Ishikawa (cell line): ENCODE results near the gene ELOVL3.

Source experiments
- CEBPB ChIP-seq: IDR thresholded peaks from 2 replicates; pipeline ENCODE4 v1.6.1; 2012
- CREB1 ChIP-seq: IDR thresholded peaks from 2 replicates; pipeline ENCODE4 v1.6.1; 2012; ENCODE audit warnings: low read depth
- EGR1 ChIP-seq: IDR thresholded peaks from 2 replicates; pipeline ENCODE4 v1.6.1; 2012
- EP300 ChIP-seq: IDR thresholded peaks from 2 replicates; pipeline ENCODE4 v1.6.1; 2012; ENCODE audit warnings: borderline replicate concordance
- FOXM1 ChIP-seq: IDR thresholded peaks from 2 replicates; pipeline ENCODE4 v1.6.1; 2012; ENCODE audit warnings: low read depth, borderline replicate concordance
- MAX ChIP-seq: IDR thresholded peaks from 2 replicates; pipeline ENCODE4 v1.6.1; 2012
- NFIC ChIP-seq: IDR thresholded peaks from 2 replicates; pipeline ENCODE4 v1.6.1; 2012
- RAD21 ChIP-seq: IDR thresholded peaks from 2 replicates; pipeline ENCODE4 v1.6.1; 2012; ENCODE audit warnings: low read depth
- REST ChIP-seq: IDR thresholded peaks from 2 replicates; pipeline ENCODE4 v1.6.1; 2012; ENCODE audit warnings: low read depth, mild to moderate bottlenecking
- TAF1 ChIP-seq: IDR thresholded peaks from 2 replicates; pipeline ENCODE4 v1.6.1; 2012; ENCODE audit warnings: low read depth, mild to moderate bottlenecking
- TCF12 ChIP-seq: IDR thresholded peaks from 2 replicates; pipeline ENCODE4 v1.6.1; 2012; ENCODE audit warnings: low read depth
- TEAD4 ChIP-seq: IDR thresholded peaks from 2 replicates; pipeline ENCODE4 v1.6.1; 2012
- USF1 ChIP-seq: IDR thresholded peaks from 2 replicates; pipeline ENCODE4 v1.6.1; 2012
- YY1 ChIP-seq: IDR thresholded peaks from 2 replicates; pipeline ENCODE4 v1.6.1; 2012; ENCODE audit warnings: low read depth
- ZBTB7A ChIP-seq: IDR thresholded peaks from 2 replicates; pipeline ENCODE4 v1.6.1; 2012; ENCODE audit warnings: low read depth

Gene ELOVL3

GRCh38 chr10:102208311-102209035, 17.6 kb upstream of the ELOVL3 start:
- TF ChIP-seq CREB1 (no peak), REST (no peak), EP300 (no peak), NFIC (no peak), MAX (no peak), CEBPB (no peak), RAD21 (no peak), YY1 (no peak), TAF1 (no peak), ZBTB7A (no peak)

DNA sequence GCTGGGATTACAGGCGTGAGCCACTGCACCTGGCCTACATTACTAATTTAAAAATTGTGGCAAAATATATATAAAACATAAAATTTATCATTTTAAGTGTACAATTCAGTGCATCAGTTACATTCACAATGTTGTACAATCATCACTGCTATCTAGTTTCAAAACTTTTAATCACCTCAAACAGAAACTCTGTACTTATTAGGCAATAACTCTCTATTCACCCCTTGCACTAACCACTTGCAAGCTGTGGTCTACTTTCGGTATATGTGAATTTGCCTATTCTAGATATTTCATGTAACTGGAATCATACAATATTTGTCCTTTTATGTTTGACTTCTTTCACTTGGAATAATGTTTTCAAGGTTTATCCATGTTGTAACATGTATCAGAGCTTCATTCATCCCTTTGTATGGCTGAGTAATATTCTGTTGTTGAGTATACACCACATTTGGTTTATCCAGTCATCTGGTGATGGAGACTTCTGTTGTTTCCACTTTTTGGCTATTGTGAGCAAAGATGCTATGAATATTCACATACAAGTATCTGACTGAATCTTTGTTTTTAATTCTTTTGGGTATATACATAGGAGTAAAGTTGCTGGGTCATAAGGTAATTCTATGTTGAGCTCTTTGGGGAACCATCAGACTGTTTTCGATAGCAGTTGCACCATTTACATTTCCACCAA, 14.3 kb upstream of the ELOVL3 start:
- TF ChIP-seq CEBPB (no peak), CREB1 (no peak)

GRCh38 chr10:102219370-102219769, 6.7 kb upstream of the ELOVL3 start:
- TF ChIP-seq USF1 = no peak
- TF ChIP-seq FOXM1 = no peak
- TF ChIP-seq RAD21 = no peak
- TF ChIP-seq TCF12 = no peak
- TF ChIP-seq EGR1 = no peak
- TF ChIP-seq EP300 = no peak
- no peak for TF ChIP-seq TAF1
- no peak for TF ChIP-seq YY1
- TF ChIP-seq TEAD4 = no peak
- TF ChIP-seq CREB1 = no peak
- no peak for TF ChIP-seq CEBPB
- no peak for TF ChIP-seq NFIC

DNA sequence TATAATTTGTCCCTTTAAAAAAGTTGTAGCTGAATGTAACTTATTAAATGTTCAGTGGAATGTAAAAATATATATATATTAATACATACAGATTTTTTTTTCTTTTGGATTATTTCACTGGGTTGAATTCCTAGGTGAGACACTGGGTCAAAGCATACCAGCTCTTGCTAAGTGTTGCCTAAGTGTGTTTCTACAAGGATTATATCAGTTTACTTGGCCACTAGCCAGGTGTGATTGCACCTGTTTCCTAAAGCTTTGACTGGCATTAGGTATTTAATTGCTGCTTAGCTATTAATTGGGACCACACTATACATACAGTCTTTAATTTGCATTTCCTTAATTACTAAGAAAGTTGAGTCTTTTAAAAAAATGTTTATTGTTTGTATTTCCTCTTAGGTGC, 5.5 kb upstream of the ELOVL3 start:
- TF ChIP-seq YY1 = no peak
- TF ChIP-seq FOXM1 = no peak
- TF ChIP-seq ZBTB7A = no peak
- TF ChIP-seq TAF1 = no peak

DNA sequence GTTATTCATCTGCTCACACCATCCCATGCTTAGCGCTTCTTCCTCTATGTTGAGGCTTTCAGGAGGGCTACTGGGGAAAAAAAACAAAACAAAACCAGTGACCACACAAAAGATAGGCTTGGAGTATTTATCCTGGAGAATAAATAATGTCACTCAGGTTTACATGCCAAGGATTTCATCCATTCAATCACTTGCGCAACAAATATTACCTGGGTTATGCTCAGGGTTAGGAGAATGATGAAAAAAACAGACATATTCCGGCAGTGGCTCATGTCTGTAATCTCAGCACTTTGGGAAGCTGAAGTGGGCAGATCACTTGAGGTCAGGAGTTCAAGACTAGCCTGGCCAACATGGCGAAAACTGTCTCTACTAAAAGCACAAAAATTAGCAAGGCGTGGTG, 3.3 kb upstream of the ELOVL3 start:
- TF ChIP-seq CREB1 (no peak), CEBPB (0 out of 2 replicates have a peak, but pooled peaks have one; percentile 62)

DNA sequence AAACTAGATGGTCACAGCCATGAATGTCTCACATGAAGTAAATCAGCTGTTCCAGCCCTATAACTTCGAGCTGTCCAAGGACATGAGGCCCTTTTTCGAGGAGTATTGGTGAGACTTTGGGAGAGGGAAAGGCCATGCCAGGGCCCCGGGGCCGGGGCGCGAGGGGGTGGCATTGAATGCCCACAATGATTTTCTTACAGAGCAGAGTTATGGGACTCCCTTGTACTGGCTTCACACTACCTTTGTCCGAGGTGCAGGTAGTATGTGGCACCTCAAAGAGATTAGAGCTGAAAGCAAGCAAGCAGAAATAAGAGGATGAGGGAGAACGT, 407 bp downstream of the ELOVL3 start:
- no peak for TF ChIP-seq USF1
- no peak for TF ChIP-seq REST
- TF ChIP-seq TCF12 = no peak
- no peak for TF ChIP-seq TAF1
- TF ChIP-seq YY1 = no peak
- no peak for TF ChIP-seq CEBPB
- no peak for TF ChIP-seq EGR1
- no peak for TF ChIP-seq ZBTB7A
- no peak for TF ChIP-seq TEAD4
- TF ChIP-seq FOXM1 = no peak

DNA sequence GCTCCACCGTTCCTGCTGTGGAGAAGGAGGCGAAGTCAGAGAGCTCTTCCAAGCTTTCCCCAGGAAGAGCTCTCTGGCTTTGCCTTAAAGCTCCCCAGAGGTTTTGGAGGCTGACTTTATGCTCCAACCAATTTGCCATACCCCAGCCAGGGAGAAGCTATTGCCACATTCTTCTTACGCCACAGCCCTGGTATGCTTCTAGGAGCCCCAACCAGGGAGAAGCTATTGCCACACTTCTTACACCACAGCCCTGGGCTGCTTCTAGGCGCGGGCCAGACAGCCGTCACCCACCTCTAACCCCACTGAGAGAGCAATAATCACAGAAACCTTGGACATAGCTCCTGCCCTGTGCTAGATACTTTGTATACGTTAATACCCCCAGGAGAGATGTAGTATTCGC, 951 bp downstream of the ELOVL3 start:
- TF ChIP-seq TCF12 (no peak), ZBTB7A (no peak), USF1 (no peak), FOXM1 (no peak), TEAD4 (no peak), MAX (no peak), CREB1 (no peak), RAD21 (no peak), CEBPB (no peak)
